Esophagus muscularis mucosa (tissue), 4 donors: ENCODE data around the gene PLPP4.

Source experiments
- CTCF ChIP-seq, 3 experiments: fragments of 200-600 bp in 2 of 3; fragments of 450-650 bp in 1 of 3; sonication (generic) in 2 of 3; IDR thresholded peaks; one replicate each; pipeline ENCODE4 v1.5.1; 2017 to 2019; ENCODE audit warnings: antibody characterized with exemption in 3 of 3, mild to moderate bottlenecking in 2 of 3, moderate library complexity in 1 of 3
- EP300 ChIP-seq: sonication (generic); formaldehyde crosslinking; IDR thresholded peaks from one replicate; pipeline ENCODE4 v1.6.1; 2017; ENCODE audit warnings: antibody characterized with exemption
- POLR2A ChIP-seq: fragments of 450-650 bp; IDR thresholded peaks from one replicate; pipeline ENCODE4 v1.6.1; 2017; ENCODE audit warnings: antibody characterized with exemption, moderate library complexity, mild to moderate bottlenecking, low read depth
- POLR2AphosphoS5 ChIP-seq, 2 donors: sonication (generic); formaldehyde crosslinking; IDR thresholded peaks; one replicate each; pipeline ENCODE4 v1.6.1; 2017; ENCODE audit warnings: antibody characterized with exemption in 2 of 2

- TF ChIP-seq CTCF (IDR thresholded peaks at IDR 0.05) (no peak), POLR2A (no peak), EP300 (no peak), POLR2AphosphoS5 (IDR thresholded peaks at IDR 0.05) (no peak)
Observed at GRCh38 chr10:120538091-120538490, 81.1 kb downstream of the PLPP4 start.
